Renal cortical epithelial cell (primary cell): ENCODE measurements around the gene MYOM1. TPM values are rescaled to one million over a fixed set of nuclear protein-coding genes. Genes with fewer than 3 reads are reported as not detected.
"Not testable (repeated sequence)": the region's sequence is repeated elsewhere in the genome, so short reads cannot be mapped to it uniquely, and the experiment has no call there.

Experiments used
- DNase-seq: peaks from one replicate; pipeline ENCODE4 v3.0.0-alpha.2; 2011; ENCODE audit warnings: low read depth
- total RNA-seq: library from RNA; depleted of rRNA; stranded (reverse); fragments of >200 nt; gene quantifications from 2 replicates; pipeline ENCODE4 v1.2.3, GENCODE V29; 2014

Gene MYOM1
- total RNA-seq, 1 donor from 2014 or later, result 0.99 TPM

DNA sequence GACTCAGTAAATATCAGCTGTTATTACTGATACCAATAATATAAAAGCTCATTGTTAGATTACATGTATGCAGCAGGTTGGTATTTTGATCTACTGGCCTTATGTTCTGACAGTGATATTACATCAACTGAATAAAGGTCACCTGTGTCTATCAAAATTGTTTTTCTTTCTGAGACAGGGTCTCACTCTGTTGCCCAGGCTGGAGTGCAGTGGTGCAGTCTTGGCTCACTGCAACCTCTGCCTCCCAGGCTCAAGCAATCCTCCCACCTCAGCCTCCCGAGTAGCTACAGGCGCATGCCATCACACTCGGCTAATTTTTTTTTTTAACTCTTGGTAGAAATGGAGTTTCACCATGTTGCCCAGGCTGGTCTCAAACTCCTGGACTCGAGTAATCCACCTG is 1.1 kb upstream of the MYOM1 start:
- not testable (repeated sequence) for DNase-seq

DNA sequence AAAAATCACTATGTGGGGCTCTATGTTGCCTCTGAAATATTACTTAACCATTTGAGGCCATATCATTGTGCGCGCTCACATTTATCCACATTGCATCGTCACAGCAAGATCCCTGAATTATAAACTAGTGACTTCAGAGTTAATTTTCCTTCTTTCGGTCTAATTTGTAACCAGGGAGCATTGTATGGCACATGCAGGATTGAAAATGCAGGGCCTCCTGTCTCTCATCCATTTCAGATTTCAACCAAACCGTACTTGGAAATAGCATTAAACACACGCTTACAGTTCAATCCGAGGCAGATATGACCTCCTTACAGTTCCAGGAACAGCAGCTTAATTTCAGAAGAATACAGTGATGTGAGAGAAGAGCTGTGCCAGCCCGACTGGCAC is 532 bp downstream of the MYOM1 start:
- no peak for DNase-seq

DNA sequence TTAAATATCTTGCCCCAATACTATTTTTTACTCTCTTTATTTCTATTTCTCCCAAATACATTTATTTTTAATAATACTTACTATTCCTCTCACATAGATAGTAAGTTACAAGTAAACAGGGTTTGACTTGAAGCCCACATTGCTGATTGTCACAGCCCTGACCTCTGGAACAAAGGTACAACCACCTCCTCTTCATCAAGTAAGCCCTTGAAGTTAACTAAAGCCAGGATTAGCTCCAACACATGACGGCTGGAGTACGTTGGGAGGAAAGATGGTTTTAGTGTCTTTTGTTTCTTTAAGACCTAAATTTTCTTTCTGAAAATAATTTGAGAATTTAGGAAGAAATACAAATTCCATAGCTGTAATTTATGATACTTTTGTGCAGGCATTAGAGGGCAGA is 949 bp downstream of the MYOM1 start:
- DNase-seq, result no peak

DNA sequence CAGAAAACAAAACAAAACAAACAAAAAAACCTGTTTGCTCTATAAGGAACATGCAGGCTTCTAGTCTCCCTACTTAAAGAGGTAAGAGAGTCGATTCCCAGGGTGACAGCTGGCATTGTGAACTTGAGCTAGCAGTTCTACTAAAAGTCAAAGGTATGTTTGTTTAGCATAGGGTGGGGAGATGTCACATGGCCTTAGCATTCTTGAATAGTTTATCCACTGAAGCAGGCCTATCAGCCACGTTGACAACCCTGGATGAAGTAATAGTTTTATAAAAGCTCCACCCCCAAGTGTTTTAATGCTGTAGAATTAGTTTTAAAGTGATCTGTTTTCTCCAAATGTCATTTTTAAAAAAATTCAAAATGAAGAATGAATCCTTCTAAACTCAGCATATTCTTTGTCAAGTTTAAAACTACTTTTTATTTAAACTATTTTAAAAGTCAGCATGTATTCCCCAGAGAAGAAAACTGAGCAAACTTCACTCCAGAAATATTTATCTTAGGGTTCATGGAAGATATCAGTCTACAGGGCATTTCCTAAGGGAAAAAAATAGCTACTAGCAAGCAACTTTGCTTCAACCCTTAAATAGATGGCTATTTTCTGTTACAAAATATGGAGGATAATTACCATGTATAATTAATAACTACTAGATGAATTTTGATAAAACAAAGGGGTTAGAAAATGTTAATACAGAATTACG is 1.7 kb downstream of the MYOM1 start:
- DNase-seq, result peak; percentile 50

DNA sequence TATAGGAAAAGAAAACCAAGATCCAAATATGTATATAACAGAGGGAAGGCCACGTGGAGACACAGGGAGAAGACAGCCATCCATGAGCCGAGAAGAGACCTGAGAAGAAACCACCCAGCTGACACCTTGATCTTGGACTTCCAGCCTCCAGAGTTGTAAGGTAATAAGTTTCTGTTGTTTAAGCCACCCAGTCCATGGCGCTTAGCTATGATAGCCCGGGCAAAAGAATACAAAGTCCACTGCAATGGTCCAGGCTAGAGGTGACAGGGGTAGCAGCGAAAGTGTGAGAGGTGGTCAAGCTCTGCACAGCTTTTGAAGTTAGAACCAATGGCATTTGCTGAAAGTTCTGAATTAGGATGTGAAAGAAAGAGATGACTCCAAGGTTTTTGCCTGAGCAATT is 2.8 kb downstream of the MYOM1 start:
- DNase-seq, result no peak

DNA sequence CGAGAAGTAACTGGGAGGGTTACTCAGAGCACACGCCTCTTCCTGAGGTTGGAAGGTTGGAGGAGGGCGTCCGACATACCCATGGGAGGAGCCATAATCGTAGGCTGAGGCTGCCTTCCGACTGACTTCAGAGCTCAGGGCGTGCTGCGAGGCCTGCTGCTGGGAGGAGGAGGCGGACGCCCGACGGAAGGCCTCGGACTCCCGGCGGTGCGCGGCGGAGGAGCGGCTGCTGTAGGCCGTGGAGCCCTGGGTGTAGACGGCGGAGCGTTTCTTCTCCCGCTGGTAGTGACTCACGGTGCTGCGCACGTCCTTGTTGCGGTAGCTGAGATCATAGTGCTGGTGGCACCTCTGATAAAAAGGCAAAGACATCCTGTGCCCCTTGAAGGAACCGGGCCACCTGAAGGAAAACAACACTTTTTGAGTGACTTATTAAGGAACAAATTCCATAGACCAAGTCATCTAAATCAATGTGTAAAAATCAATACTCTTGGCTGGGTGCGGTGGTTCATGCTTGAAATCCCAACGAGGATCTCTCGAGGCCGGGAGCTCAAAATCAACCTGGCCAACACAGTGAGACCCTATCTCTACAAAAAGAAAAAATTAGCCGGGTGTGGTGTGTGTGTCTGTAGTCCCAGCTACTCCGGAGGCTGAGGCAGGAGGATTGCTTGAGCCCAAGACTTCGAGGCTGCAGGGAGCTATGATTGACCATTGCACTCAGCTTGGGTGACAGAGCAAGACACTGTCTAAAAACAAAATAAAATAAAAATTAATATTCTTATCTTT is 4.7 kb downstream of the MYOM1 start:
- DNase-seq, result no peak

DNA sequence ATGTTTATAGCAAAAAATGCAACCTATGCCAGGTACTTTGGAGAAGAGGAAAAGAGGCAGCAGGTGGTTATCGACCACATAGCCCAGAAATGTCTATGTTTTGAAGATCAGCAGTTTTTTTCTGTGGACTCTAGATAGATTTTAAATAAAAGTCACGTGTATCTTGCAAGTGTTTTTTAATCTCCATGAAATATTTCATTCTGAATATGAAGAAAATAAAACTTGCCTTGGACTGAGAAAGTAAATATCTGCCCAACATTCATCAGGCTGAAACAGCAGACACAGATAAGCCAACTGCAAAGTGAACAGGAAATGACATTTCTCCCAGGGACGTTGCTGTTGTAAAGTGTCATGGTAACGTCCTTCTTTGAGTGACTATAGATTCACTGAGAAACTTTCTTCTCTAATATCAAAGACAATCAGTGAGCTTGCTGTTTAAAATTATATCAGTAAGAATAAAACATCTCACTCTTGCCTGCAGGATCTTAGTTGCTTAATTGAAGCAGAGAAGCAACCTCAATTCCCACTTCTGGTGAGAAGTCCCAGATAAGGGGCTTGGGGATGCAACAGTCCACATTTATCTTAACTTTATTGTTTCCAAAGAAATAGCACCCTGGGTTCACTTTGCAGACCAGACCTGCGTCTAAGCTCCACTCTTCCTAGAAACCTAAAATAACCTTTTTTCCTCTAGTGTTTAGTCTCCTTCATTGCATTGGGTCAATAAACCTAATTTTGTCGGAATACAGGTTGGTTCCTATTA is 6.3 kb downstream of the MYOM1 start:
- DNase-seq, result no peak

GRCh38 chr18:3212657-3213056 is 7.1 kb downstream of the MYOM1 start:
- DNase-seq, result no peak

- DNase-seq, result peak; percentile 92
Observed at GRCh38 chr18:3211236-3211992, 8.4 kb downstream of the MYOM1 start.

GRCh38 chr18:3209859-3210569 is 9.8 kb downstream of the MYOM1 start:
- peak; percentile 33 for DNase-seq

GRCh38 chr18:3207565-3207964 is 12.2 kb downstream of the MYOM1 start:
- peak; percentile 82 for DNase-seq

GRCh38 chr18:3205239-3205638 is 14.5 kb downstream of the MYOM1 start:
- no peak for DNase-seq

DNA sequence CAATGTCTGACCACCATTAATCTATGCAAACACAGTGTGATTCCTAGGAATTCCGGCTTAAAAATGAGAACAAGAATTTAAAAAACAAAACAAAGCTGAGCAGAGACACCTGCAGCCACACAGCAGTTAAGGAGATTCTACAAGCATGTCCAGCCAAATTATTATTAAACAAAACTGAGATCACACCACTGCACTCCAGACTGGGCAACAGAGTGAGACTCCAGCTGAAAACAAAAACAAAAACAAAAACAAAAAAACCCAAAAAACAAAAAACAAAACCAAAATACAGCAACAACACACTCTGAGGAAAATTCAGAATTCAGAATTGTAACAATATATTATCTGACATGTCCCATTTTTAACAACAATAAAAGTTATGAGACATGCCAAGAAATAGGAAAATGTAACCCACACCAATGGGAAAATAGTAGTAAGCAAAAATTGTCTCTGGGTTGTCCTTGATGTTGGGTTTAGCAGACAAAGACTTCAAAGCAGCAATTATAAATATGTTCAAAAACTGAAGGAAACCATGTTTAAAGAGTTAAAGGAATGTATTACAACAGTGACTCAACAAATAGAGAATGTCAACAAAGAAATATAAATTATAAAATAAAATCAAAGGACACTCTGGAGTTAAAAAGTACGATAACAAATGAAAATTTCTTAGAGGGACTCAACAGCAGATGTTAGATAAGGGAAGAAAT is 19.7 kb downstream of the MYOM1 start:
- DNase-seq, result no peak

- DNase-seq, result not testable (repeated sequence)
Observed at GRCh38 chr18:3198260-3198860, 21.4 kb downstream of the MYOM1 start.

DNA sequence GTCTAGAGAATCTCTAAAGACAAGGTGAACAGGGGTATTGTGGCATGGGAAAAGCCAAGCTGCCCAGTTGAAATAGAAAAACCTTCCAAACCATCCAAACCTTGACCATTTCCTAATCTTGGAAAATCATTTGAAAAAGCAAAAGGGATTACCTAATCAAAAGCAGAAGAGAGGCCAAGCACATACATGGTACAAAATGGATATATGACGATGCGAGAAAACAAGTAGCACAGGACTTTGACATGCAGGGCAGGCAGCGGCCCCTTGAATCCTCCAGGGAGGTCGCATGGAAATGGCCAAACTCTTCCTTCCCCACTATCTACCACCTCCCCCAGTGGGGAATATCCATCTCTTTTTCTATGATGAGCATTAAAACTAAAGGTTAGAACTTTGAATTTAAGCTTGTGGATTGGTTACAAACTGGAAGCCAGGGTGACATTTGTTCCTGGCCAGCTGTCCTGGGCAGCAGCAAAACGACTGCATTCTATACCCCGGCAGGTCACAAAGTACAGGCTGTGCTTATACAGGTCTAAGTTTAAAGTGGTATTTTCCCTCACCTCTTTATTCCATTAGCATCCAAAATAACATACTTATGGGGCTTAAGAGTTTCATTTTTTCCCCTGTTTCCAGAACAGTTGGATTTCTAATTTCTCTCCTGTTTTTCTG is 24.7 kb downstream of the MYOM1 start:
- no peak for DNase-seq

GRCh38 chr18:3193331-3193730 is 26.4 kb downstream of the MYOM1 start:
- DNase-seq, result no peak

DNA sequence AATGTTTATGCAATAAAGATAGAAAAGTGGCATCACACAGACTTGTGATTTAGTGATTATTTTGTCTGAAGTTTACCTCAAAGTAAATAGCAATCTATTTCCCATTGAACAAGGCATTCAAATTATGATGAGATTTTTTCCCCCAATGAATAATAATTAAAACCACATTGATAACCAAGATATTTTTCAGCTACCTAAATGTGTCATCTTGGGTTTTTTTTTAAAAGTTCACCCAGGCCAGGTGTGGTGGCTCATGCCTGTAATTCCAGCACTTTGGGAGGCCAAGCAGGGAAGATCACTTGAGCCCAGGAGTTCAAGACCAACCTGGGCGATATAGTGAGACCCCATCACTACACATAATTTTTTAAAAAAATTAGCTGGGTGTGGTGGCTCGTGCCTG is 27.0 kb downstream of the MYOM1 start:
- DNase-seq, result no peak

GRCh38 chr18:3192286-3192685 is 27.5 kb downstream of the MYOM1 start:
- no peak for DNase-seq

DNA sequence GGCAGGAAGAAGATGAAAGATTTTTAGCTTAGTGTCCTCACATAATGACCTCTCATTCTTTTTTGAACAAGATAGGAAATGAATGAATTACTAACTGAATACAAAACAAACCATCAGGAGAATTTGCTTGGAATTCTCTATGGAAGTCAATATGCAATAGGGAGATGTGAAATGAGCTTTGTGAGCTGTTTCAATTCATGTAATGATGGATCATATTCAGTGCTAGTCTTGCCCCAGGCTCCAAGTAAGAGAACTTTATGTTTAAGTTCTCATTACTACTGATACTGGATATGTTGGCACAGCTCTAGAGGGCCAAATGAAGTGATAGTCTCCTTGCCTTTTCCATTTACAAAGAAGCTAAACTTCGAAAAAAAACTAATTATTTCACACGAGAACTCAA is 29.2 kb downstream of the MYOM1 start:
- no peak for DNase-seq

DNA sequence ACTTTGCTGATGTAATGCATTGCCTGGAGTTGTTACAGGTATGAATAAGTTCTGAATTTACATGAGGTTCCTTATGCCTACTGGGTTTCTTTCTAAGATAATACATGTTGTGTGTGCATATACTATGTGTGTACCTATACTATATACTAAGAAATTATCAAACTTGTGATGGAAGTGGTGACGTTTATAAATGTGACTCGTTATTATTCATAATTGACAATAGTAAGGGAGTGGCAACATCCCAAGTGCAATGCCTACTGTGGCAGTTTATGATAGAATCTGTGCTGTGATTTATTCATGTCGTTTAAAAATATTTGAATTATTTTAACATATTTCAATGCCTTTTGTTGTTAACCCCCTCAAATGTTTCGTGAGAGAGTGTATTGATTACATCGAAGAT is 29.9 kb downstream of the MYOM1 start:
- no peak for DNase-seq
